ENCODE results near the gene FUZ.
"Not testable (repeated sequence)": the region's sequence is repeated elsewhere in the genome, so short reads cannot be mapped to it uniquely, and the experiment has no call there.

FUZ gene

DNA sequence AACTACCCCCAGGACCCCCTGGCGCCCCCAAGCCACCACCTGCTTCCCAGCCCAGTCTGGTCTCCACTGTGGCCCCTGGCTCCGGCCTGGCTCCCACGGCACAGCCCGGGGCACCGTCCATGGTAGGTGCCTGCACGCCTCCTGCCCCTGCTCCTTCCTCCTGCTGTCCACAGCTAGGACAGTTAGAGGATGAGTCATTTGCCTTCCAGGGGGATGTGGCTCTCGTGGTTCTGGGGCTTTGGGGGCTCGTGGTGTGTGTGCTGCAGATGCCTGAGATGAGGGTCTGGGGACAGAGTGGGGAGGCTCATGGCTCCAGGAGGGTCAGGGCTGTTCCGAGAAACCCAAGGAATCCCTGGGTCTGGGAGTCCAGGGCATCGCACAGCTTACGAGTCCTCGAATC, 17.7 kb upstream of the FUZ start:
- DNase-seq (ENCODE audit: low read depth): no peak

GRCh38 chr19:49829721-49830120, 16.6 kb upstream of the FUZ start:
- DNase-seq (ENCODE audit: low read depth): no peak

DNA sequence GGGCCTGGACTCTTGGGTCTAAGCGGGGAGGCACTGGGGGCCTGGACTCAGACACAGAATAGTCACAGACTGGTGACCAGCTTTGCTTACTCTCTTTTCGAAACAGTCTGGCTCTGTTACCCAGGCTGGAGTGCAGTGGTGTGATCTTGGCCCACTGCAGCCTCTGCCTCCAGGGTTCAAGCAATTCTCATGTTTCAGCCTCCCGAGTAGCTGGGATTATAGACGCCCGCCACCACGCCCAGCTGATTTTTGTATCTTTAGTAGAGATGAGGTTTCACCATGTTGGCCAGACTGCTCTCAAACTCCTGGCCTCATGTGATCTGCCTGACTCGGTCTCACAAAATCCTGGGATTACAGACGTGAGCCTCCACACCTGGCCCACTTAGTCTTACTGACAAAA, 16.1 kb upstream of the FUZ start:
- no peak for DNase-seq (ENCODE audit: low read depth)

- DNase-seq (ENCODE audit: low read depth): no peak
Measured at GRCh38 chr19:49827034-49827433, 13.9 kb upstream of the FUZ start.

- DNase-seq (ENCODE audit: low read depth): no peak
Measured at GRCh38 chr19:49824662-49825061, 11.6 kb upstream of the FUZ start.

DNA sequence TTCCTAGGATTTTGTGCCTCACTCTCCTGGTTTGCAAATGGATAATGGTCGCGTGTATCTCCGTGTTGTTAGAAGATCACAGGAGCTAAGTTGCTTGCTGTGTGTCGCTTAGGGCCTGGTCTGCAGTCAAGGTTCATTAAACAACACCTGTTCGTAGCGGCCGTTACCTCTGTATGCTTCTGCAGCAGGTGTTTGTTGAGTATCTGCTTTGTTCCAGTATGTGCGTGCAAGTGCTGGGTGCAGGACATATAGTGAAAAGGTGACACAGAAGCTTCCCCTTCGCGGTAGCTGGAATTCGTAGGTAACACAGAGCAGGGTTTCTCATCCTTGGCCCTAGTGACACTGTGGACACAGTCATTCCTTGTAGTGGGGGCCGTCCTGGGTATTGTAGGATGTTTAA, 10.4 kb upstream of the FUZ start:
- no peak for DNase-seq (ENCODE audit: low read depth)

DNA sequence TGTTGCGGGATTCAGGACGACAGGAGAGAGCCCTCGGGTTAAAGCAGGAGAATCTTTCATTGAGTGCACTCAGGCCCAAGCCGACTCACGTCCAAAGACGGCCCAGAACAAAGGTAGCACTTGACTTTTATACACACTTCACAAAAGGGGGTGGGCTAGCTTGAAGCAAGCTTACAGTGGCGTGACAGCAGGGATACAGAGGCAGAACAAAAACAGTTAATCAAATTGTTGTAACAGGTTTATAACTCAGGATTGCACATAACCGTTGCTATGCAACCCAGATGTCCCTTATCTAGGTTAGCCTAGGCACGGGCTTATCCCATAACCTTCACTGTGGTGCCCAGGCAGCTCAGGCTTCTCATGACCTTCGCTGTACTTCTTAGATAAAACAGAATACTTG, 7.0 kb upstream of the FUZ start:
- no peak for DNase-seq (ENCODE audit: low read depth)

GRCh38 chr19:49819452-49820115, 6.5 kb upstream of the FUZ start:
- not testable (repeated sequence) for DNase-seq (ENCODE audit: low read depth)

DNA sequence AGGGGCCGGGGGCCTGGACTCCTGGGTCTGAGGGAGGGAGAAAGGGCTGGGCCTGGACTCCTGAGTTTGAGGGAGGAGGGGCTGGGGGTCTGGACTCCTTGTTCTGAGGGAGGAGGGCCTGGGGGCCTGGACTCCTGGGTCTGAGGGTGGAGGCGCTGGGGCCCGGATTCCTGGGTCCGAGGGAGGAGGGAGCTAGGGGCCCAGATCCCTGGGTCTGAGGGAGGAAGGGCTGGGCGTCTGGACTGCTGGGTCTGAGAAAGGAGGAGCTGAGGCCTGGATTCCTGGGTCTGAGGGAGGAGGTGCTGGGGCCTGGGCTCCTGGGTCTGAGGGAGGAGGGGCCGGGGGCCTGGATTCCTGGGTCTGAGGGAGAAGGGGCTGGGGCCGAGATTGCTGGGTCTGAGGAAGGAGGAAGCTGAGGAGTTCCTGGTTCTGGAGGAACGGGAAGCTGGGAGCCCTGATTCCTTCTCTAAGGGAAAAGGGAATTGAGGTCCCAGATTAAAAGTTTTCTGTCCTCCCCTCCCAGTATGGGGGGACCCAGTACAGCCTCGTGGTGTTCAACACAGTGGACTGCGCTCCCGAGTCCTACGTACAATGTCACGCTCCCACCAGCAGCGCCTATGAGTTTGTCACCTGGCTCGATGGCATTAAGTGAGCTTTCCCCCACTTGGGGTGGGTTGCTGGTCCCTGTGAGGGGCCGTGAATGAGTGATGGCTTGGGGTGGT, 5.7 kb upstream of the FUZ start:
- no peak for DNase-seq (ENCODE audit: low read depth)

- peak; percentile 61 for DNase-seq (ENCODE audit: low read depth)
Measured at GRCh38 chr19:49817964-49818648, 5.0 kb upstream of the FUZ start, which contains the start of gene MED25. TSS of gene MED25 (plus strand) at chr19:49818289. CDS start at chr19:49818342, 53 bp downstream.

DNA sequence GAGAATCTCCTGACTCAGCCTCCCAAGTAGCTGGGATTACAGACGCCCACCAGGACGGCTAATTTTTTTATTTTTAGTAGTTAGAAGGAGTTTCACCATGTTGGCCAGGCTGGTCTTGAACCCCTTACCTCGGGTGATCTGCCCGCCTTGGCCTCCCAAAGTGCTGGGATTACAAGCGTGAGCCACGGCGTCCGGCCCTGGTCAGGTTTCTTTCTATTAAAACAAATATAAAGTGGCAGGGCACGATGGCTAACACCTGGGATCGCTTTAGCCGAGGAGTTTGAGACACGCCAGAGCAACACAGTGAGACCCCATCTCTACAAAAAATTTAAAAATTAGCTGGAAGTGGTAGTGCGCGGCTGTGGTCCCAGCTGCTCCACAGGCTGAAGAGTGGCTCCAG, 3.5 kb upstream of the FUZ start:
- DNase-seq (ENCODE audit: low read depth): no peak

DNA sequence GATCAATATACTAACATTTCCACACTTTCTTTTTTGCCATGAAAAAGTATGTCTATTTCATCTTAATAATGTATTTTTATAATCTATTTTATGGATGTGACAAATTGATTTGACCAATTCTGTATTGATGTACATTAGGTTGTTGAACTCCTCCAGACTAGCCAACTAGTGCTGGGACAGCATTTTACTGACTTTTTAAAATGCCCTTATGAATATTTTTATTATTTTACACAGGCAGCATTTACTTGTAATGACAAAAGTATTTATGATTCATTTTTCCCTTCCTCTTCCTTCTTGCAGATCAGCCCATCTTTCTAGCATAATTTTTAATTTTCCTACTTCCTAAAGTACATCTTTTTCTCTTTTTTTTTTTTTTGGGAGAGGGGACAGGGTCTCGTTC, 918 bp upstream of the FUZ start:
- DNase-seq (ENCODE audit: low read depth): no peak

DNA sequence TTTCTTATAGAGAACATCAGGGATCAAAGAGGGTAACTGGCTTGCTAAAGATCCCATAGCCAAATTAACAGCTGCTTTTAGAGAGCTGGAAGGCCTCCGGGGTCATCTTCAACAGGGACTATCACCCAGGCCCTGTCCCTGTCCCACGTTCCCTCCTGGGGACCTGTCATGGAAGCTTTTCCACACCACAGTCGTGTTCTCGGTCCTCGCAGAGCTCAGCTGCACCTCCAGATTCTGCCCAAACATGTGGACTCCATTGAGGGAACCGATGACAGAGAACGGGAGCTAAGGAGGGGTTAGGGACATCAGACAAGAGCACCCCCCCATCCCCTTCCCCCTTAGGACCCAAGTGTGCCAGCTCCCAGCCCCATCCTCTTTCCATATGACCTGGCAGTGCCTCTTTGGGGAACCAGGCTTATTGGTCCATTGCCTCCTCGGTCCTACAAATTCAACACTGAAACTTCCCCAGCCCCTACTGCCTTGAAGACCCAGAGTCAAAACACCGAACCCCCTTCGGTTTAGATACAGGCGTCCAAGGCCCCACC, 568 bp downstream of the FUZ start:
- DNase-seq (ENCODE audit: low read depth): no peak

GRCh38 chr19:49811328-49811727, 1.8 kb downstream of the FUZ start:
- DNase-seq (ENCODE audit: low read depth): no peak

GRCh38 chr19:49809941-49810389, 3.1 kb downstream of the FUZ start:
- DNase-seq (ENCODE audit: low read depth): no peak

DNA sequence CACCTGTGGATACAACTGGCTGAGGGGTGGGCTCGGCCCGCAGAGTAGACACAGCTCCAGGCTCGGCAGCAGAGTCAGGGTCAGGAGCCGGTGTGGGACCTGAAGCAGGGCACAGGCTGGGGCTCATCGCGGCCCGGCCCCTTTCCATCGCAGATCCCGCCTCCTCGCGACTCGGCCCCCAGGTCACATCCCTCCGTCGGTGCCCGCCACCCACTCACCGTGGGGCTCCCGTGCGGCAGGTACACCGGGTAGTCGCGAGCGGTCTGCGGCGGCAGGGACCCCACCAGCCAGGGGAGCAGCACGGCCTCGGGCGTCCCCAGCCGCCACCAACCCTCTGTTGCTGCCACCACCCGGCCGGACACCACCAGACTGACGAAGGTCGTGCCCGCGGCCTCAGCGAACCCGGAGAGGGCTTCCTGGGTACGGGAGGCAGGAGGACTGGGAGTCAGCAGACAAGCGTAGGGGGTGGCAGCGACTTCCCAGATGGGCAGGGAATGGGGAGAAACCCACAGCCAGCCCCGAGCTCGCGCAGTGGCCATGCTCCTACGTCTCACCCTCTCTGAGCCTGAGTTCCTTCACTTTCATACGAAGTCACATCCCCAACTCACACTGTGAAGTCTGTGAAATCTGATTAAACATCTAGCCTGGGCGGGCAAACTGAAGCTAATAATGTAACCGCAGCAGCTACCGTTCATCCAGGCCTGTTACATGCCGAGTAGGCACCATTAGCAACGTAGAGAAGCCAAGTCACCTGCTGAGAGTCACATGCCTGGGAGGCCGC, 3.7 kb downstream of the FUZ start:
- DNase-seq (ENCODE audit: low read depth): no peak

DNA sequence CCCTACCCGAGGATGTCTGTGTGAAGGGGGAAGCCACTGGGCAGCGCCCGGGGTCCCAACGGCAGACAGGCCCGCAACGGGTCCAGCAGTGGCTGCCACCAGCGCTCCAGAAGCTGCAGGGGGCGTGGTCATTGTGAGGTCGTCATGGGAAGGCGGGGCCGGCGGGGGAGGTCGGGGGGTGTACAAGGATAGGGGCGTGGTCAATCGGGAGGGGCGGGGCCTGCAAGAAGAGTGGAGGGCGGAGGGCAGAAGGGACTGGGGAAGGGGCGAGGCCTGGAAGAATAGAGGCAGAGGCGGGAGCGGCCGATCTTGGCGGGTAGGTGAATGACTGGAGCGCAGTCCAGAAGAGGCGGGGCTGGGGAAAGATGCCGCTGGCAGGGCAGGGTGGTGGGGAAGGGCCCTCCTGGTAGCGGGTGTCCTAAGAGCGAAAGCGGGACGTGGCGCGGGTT, 4.4 kb downstream of the FUZ start:
- DNase-seq (ENCODE audit: low read depth): no peak

DNA sequence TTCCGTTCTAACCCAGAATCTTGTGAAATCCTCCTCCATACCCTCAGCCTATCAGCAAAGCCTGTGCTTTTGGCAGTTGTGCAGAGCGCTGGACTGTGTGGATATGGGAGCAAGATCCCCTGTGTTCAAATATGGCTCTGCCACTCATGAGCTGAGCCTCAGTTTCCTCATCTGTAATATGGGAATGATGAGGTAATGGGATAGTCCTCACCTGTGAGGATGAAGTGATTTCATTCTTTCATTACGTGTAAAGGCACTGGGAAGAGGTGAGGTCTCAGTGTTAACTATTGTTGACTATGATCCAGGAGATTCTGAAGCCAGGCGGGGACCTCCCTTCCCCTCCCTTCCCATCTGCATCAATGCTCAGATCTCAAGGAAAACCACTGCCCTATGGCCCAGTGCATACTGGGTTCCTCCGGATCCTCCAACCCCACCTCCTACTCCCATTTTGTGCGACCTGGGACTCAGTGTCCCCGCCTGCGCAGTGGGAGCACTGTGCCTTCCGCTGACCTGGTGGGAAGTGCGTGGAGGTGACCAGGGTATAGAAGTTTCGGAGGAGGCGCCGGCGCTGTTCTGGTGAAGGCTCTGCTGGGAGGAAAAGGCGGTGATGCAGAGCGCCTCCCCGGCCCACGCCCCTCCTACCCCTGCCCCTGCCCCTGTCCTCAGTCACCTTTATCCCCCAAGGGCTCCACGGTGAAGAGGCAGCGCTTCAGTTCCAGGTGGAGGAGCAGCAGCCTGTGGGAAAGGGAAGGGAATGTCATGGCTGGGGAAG, 5.0 kb downstream of the FUZ start:
- DNase-seq (ENCODE audit: low read depth): no peak

- DNase-seq (ENCODE audit: low read depth): peak; percentile 43
Measured at GRCh38 chr19:49807058-49807903, 5.8 kb downstream of the FUZ start.

GRCh38 chr19:49806620-49806959, 6.5 kb downstream of the FUZ start:
- DNase-seq (ENCODE audit: low read depth): no peak

All from CMK (cell line).